Epidermal melanocyte (primary cell): ENCODE data around the gene PPM1J.
"Not testable (repeated sequence)": the region's sequence is repeated elsewhere in the genome, so short reads cannot be mapped to it uniquely, and the experiment has no call there.

Experiments
- DNase-seq: peaks from one replicate; pipeline ENCODE4 v3.0.0; 2011; ENCODE audit warnings: low spot score; ENCODE audit not compliant: insufficient read length

The PPM1J gene

GRCh38 chr1:112715264-112716053 is at the start of gene PPM1J:
PPM1J (minus strand) TSS chr1:112715332; CDS start chr1:112715301, 31 bp downstream.
- peak; percentile 95 for DNase-seq

GRCh38 chr1:112762541-112763500 is 47.7 kb upstream of the PPM1J start:
- DNase-seq, result peak; percentile 13

- no peak for DNase-seq
Observed at GRCh38 chr1:112761714-112762480, 46.8 kb upstream of the PPM1J start.

- no peak for DNase-seq
Observed at GRCh38 chr1:112759228-112759627, 44.1 kb upstream of the PPM1J start.

GRCh38 chr1:112754116-112754628 is 39.0 kb upstream of the PPM1J start:
- DNase-seq, result no peak

GRCh38 chr1:112748396-112748795 is 33.3 kb upstream of the PPM1J start:
- DNase-seq, result no peak

GRCh38 chr1:112744009-112744578 is 29.0 kb upstream of the PPM1J start:
- DNase-seq, result peak; percentile 50

- no peak for DNase-seq
Observed at GRCh38 chr1:112743174-112744008, 28.3 kb upstream of the PPM1J start.

- DNase-seq, result no peak
Observed at GRCh38 chr1:112737573-112737972, 22.4 kb upstream of the PPM1J start.

- DNase-seq, result no peak
Observed at GRCh38 chr1:112735752-112736151, 20.6 kb upstream of the PPM1J start.

GRCh38 chr1:112731451-112731850 is 16.3 kb upstream of the PPM1J start:
- DNase-seq, result no peak

- no peak for DNase-seq
Observed at GRCh38 chr1:112729909-112730308, 14.8 kb upstream of the PPM1J start.

- not testable (repeated sequence) for DNase-seq
Observed at GRCh38 chr1:112729011-112729410, 13.9 kb upstream of the PPM1J start.

GRCh38 chr1:112728306-112728971 is 13.3 kb upstream of the PPM1J start:
- not testable (repeated sequence) for DNase-seq

GRCh38 chr1:112727716-112728115 is 12.6 kb upstream of the PPM1J start:
- no peak for DNase-seq

GRCh38 chr1:112724240-112724639 is 9.1 kb upstream of the PPM1J start:
- DNase-seq, result not testable (repeated sequence)

- no peak for DNase-seq
Observed at GRCh38 chr1:112723511-112723839, 8.3 kb upstream of the PPM1J start.

GRCh38 chr1:112722601-112723510 is 7.7 kb upstream of the PPM1J start:
- DNase-seq, result no peak
